Body of pancreas (tissue), 4 donors: ENCODE measurements around the gene RPIA.

ENCODE experiments used
- POLR2A ChIP-seq, 3 donors: fragments of 450-650 bp; IDR thresholded peaks; one replicate each; pipeline ENCODE4 v1.6.1; 2016; ENCODE audit warnings: antibody characterized with exemption in 3 of 3, mild to moderate bottlenecking in 2 of 3
- TF ChIP-seq, protein P1 (sequence below), 7 experiments: fragments of 450-650 bp in 4 of 7; fragments of 200-600 bp in 3 of 7; sonication (generic) in 3 of 7; IDR thresholded peaks; one replicate each; pipeline ENCODE4 v1.5.1; 2016 to 2019; ENCODE audit warnings: antibody characterized with exemption in 7 of 7

DNA sequence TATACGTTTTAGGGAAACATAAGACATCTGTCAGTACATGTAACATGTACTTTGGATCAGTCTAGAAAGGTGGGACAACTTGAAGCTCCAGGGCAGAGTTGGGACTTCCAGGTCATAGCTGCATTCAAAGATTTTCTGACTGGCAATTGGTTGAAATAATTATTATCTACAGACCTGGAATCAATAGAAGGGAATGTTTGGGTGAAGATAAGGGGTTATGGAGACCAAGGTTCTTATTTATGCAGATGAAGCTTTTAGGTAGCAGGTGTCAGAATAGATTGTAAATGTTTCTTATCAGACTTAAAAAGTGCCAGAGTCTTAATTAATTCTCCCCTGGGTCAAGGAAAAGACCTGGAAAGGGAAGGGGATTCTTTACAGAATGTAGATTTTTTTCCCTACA lies 19.8 kb downstream of the RPIA start:
- TF ChIP-seq, protein P1, sequence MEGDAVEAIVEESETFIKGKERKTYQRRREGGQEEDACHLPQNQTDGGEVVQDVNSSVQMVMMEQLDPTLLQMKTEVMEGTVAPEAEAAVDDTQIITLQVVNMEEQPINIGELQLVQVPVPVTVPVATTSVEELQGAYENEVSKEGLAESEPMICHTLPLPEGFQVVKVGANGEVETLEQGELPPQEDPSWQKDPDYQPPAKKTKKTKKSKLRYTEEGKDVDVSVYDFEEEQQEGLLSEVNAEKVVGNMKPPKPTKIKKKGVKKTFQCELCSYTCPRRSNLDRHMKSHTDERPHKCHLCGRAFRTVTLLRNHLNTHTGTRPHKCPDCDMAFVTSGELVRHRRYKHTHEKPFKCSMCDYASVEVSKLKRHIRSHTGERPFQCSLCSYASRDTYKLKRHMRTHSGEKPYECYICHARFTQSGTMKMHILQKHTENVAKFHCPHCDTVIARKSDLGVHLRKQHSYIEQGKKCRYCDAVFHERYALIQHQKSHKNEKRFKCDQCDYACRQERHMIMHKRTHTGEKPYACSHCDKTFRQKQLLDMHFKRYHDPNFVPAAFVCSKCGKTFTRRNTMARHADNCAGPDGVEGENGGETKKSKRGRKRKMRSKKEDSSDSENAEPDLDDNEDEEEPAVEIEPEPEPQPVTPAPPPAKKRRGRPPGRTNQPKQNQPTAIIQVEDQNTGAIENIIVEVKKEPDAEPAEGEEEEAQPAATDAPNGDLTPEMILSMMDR (IDR thresholded peaks at IDR 0.05): no peak
- no peak for TF ChIP-seq POLR2A (IDR thresholded peaks at IDR 0.05)
